WI38 (cell line): Measurements from ENCODE around the gene SNIP1.
"Not testable (repeated sequence)": the region's sequence is repeated elsewhere in the genome, so short reads cannot be mapped to it uniquely, and the experiment has no call there.

Source experiments
- H3K4me3 ChIP-seq: 2 replicates; pipeline ENCODE4 v1.5.1; 2011; ENCODE audit warnings: low read depth, mild to moderate bottlenecking, control low read depth, low read length
- TF ChIP-seq, protein P1 (sequence below): IDR thresholded peaks from 2 replicates; pipeline ENCODE4 v1.5.1; 2012; ENCODE audit warnings: low read depth, mild to moderate bottlenecking, control low read depth, low read length

The SNIP1 gene

DNA sequence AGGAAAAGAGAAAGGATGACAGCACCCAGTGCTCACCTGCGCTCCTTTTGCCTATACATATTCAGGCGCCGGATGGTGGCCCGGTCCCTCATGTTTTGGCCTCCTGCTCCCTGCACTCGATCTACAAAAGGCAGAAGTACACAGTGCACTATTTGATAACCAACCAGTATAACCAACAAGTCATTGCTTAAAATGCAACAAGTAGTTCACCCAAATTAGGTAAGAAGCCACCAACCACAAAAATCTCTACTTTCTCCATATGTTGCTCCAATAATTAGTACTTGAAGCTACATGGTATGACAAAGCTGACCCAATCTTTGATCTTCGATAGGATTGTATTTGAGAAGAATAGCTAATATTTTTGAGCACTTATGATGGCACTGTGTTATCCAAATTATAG is 39.6 kb upstream of the SNIP1 start:
- H3K4me3 ChIP-seq: no peak overlapping the region
- TF ChIP-seq, protein P1, sequence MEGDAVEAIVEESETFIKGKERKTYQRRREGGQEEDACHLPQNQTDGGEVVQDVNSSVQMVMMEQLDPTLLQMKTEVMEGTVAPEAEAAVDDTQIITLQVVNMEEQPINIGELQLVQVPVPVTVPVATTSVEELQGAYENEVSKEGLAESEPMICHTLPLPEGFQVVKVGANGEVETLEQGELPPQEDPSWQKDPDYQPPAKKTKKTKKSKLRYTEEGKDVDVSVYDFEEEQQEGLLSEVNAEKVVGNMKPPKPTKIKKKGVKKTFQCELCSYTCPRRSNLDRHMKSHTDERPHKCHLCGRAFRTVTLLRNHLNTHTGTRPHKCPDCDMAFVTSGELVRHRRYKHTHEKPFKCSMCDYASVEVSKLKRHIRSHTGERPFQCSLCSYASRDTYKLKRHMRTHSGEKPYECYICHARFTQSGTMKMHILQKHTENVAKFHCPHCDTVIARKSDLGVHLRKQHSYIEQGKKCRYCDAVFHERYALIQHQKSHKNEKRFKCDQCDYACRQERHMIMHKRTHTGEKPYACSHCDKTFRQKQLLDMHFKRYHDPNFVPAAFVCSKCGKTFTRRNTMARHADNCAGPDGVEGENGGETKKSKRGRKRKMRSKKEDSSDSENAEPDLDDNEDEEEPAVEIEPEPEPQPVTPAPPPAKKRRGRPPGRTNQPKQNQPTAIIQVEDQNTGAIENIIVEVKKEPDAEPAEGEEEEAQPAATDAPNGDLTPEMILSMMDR: no peak

DNA sequence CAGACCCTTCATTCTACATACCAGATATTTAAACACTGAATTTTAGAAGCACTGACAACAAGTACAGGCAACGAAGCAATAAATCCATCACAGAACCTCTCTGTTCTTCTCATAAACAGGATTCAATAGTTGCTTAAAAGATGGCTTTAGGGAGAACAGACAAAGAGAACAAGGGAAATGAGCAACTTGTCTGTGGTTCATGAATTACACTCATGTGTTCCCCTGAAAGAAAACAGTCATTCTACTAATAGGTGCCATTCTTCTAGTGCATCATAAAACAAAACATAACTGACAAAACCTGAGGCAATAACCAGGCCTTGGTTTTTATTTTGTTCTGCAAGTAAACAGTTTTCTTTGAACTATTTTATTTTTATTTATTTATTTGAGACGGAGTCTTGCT is 34.8 kb upstream of the SNIP1 start:
- H3K4me3 ChIP-seq: no peak overlapping the region
- TF ChIP-seq, protein P1: no peak

DNA sequence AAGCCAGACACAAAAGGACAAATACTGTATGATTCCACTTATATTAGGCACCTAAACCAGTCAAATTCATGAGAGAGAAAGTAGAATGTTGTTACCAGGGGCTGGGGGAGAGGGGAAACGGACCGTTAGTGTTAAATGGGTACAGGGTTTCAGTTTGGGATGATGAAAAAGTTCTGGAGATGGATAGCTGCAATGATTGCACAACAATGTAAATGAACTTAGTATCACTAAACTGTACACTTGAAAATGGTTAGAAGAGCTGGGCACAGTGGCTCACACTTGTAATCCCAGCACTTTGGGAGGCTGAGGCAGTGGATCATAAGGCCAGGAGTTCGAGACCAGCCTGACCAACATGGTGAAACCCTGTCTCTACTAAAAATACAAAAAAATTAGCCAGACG is 30.5 kb upstream of the SNIP1 start:
- H3K4me3 ChIP-seq: not testable (repeated sequence)

DNA sequence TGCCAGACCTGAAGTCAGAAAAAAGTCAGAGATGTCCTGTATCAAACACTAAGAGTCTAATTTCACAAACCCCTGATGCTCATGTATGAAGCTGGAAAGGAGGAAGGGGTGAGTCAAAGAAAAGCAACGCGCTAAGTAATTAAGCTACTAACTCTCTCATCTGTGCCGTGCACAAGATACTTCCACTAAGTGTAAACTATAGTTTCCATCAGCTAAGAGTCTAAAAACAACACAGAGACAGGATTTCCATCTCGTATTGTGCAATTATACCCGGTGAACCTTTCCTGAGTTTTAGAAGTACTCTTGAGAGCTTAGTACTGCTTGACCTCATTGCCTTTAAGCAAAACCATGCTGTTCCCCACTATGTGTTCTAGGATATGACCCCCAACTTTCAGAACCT is 21.6 kb upstream of the SNIP1 start:
- TF ChIP-seq, protein P1: no peak
- H3K4me3 ChIP-seq: no peak overlapping the region

DNA sequence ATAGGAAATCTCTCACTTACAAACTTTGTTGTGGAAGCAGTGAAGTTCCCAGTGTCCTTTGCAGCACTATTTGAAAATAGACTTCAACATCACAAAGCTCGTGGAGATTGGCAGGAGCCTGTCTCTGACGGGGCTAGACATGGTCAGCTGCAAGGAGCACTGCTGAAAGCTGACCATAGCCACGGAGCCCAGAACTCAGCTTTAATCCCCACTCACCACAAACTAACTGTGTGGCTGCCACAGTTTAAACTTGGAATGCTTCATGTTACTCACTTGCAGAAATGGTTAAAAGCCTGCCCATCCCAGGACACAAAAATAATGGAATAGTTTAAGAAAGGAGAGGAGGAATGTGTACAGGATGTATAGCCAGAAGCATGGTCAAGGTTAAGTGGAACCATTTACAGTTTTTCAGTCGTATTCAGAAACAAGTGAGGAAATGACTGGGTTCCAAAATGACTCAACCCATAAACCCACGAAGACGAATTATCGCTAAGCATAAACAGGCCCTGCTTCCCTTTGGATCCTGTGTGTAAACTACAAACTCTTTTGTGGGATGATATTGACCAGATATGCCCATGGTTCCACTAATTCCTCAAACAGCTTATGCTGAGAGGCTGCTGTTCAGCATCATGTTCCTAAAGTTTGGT is 20.9 kb upstream of the SNIP1 start:
- TF ChIP-seq, protein P1: no peak
- no peak overlapping the region for H3K4me3 ChIP-seq

DNA sequence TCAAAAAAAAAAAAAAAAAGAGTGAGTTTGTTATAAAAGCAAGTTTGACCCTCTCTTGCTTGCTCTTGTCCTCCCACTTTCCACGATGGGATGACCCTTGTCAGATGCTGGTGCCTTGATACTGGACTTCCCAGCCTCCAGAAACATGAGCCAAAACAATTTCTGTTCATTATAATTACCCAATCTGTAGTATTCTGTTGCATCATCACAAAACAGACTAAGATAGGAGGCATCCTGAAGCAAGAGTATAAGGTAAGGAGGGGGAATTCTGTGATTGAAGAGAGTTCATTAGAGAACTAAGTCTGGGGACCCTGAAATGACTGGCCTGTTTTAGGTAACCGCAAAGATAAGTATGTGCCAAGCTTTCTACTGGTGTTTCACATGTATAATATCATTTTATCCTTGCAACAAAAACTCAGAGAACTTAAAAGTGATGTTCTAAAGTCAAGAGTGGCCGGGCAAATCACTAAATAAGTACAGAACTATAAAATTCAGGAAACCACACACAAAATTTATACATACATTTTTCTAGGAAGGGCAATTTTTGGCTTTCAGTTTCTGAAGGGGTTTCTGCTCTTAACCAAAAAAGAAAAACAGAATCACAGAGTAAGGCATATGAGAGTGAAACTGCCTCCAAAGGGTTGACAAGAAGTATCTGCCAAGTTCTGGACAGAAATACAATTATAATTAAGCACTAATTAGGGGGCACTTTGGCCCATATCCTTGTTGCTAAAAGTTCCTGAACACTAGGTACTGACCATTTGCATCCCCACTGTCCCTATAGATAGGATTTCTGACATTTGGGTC is 16.6 kb upstream of the SNIP1 start:
- no peak overlapping the region for H3K4me3 ChIP-seq
- TF ChIP-seq, protein P1: no peak

DNA sequence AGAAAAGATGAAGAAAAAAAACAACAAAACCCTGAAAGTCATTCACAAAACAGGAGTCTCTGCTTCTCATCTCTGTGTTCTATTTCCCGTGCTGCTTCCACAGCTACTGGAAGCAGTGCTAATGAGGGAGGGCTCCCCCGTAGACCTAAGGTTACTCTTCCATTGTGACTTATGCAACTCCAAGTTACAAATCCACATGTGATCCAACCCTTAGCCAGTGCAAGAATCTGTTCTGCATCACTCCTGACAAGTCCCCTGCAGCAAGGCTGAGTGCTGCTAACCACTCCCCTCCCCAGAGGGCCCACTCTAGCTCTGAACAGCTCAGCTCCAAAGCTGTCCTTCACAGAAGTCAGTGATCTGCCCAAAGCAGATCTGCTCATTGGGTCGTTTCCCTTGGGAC is 12.9 kb upstream of the SNIP1 start:
- TF ChIP-seq, protein P1: no peak
- no peak overlapping the region for H3K4me3 ChIP-seq
